Adrenal gland (tissue), 12 donors: Measurements from ENCODE around the gene DCHS1. TPM values are rescaled to one million over a fixed set of nuclear protein-coding genes. Genes with fewer than 3 reads are reported as not detected.

Source experiments
- DNase-seq, 7 donors: peaks; one replicate each; pipeline ENCODE4 v3.0.0-alpha.2; 2019 to 2020
- H3K27ac ChIP-seq, 5 donors: fragments of 200-600 bp; sonication (generic) in 4 of 5; 1 replicate in 3 of 5; 2 replicates in 2 of 5; pipeline versions ENCODE4 v1.5.1 to v1.8.0; 2016 to 2020; ENCODE audit warnings: mild to moderate bottlenecking in 1 of 5
- H3K27me3 ChIP-seq: fragments of 200-600 bp; 2 replicates; pipeline ENCODE4 v1.8.0; 2021
- H3K36me3 ChIP-seq, 2 donors: fragments of 200-600 bp; replicated peaks in 1 of 2; 1 replicate in 1 of 2; 2 replicates in 1 of 2; pipeline versions ENCODE4 v1.5.1 to v1.8.0; 2018 to 2022
- H3K4me1 ChIP-seq, 2 donors: fragments of 200-600 bp; replicated peaks in 1 of 2; 1 replicate in 1 of 2; 2 replicates in 1 of 2; pipeline versions ENCODE4 v1.5.1 to v1.8.0; 2018 to 2021
- H3K4me3 ChIP-seq, 4 donors: fragments of 200-600 bp; sonication (generic) in 3 of 4; one replicate each; pipeline ENCODE4 v1.5.1; 2016 to 2018
- H3K9me3 ChIP-seq, 3 donors: fragments of 200-600 bp; sonication (generic) in 1 of 3; replicated peaks in 1 of 3; 1 replicate in 2 of 3; 2 replicates in 1 of 3; pipeline versions ENCODE4 v1.5.1 to v1.8.0; 2016 to 2021
- POLR2A ChIP-seq, 2 donors: fragments of 450-650 bp; IDR thresholded peaks; one replicate each; pipeline ENCODE4 v1.6.1; 2017; ENCODE audit warnings: antibody characterized with exemption in 2 of 2, mild to moderate bottlenecking in 2 of 2, moderate library complexity in 1 of 2
- WGBS, 4 donors: extraction: QIAGEN DNeasy Blood & Tissue Kit in 2 of 4; methylation state at CpG; one replicate each; pipeline versions ENCODE4 v1.1.5 to v1.1.7; 2013 to 2017; 5-methylcytosine and 5-hydroxymethylcytosine counted together
- intact Hi-C, 2 donors: fragments of 100-400 bp; cut with DNase I; formaldehyde crosslinking; loops; one replicate each; pipeline versions ENCODE4 v1.14.1 to v1.15.0; 2022 to 2023
- polyA plus RNA-seq, 3 donors: library from polyadenylated mRNA; stranded (reverse); fragments of 200-250 nt in 2 of 3; fragments of 350-450 nt in 1 of 3; fragmentation: Illumina TruSeq in 1 of 3; extraction: RNeasy Lipid Tissue Mini Kit (QIAGEN cat#74804) in 1 of 3; gene quantifications; one replicate each; pipeline ENCODE4 v1.2.3, GENCODE V29; 2013 to 2014
- total RNA-seq, 9 donors: library from RNA; depleted of rRNA in 4 of 9; stranded (reverse); fragments of >200 nt in 4 of 9; fragments of 120-200 nt in 1 of 9; fragmentation: NEBNext Ultra II Directional in 1 of 9; extraction: Animal tissue kit (Norgen Biotek cat#: 25700) in 1 of 9; gene quantifications; one replicate each; pipeline versions ENCODE4 v1.1.0 to v1.2.4, GENCODE V29; 2013 to 2023
- TF ChIP-seq, protein P1 (sequence below), 6 experiments: fragments of 450-650 bp in 4 of 6; fragments of 200-600 bp in 2 of 6; sonication (generic) in 1 of 6; IDR thresholded peaks; 1 replicate in 5 of 6; 2 replicates in 1 of 6; pipeline versions ENCODE4 v1.5.1 to v1.8.0; 2016 to 2021; ENCODE audit warnings: antibody characterized with exemption in 6 of 6, mild to moderate bottlenecking in 2 of 6, moderate library complexity in 1 of 6
- donor health status: healthy with polysubstance abuse.
- donor health status: Bipolar disorder and iron deficiency.
- donor health status: DM: yes; HTN: yes; CAD: no.
- donor health status: DM: no; HTN: no; CAD: no.
- donor health status: DM: no; HTN: no; CAD: no.
- donor health status: DM: yes; HTN: yes; CAD: no.

The DCHS1 gene
- total and polyA plus RNA-seq, 12 donors, result 1.3 to 15.3 (median 11.3) TPM

DNA sequence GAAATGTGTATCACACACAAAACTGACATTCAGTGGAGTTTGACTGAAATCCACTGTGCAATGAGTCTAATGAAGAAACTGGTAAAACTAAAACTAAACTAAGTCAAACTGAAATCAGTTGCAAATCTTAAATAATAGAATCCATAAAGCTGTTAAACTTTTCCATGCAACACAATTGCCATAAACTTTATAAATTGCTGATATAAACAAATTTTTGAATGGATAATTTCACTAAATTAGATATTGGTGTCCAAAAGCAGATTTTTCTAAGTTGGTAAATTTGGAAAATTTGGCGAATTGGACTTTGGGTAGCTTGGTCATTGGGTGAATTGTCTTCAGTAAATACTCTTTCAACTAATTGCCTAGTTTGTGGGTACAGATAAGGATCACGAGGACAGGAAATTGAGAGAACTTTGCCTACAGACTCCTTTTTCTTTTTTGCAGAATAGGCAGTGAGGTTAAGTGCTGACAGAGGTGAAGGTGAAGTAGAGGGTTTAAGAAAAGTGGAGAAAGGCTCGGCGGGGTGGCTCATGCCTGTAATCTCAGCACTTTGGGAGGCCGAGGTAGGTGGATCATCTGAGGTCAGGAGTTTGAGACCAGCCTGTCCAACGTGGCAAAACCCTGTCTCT lies 14.7 kb upstream of the DCHS1 start:
- TF ChIP-seq, protein P1, sequence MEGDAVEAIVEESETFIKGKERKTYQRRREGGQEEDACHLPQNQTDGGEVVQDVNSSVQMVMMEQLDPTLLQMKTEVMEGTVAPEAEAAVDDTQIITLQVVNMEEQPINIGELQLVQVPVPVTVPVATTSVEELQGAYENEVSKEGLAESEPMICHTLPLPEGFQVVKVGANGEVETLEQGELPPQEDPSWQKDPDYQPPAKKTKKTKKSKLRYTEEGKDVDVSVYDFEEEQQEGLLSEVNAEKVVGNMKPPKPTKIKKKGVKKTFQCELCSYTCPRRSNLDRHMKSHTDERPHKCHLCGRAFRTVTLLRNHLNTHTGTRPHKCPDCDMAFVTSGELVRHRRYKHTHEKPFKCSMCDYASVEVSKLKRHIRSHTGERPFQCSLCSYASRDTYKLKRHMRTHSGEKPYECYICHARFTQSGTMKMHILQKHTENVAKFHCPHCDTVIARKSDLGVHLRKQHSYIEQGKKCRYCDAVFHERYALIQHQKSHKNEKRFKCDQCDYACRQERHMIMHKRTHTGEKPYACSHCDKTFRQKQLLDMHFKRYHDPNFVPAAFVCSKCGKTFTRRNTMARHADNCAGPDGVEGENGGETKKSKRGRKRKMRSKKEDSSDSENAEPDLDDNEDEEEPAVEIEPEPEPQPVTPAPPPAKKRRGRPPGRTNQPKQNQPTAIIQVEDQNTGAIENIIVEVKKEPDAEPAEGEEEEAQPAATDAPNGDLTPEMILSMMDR (IDR thresholded peaks at IDR 0.05), result no peak
- no peak for TF ChIP-seq POLR2A (IDR thresholded peaks at IDR 0.05)
- intact Hi-C loops, result no loop called here
- Histone ChIP-seq H3K27ac (no peak overlapping the region), H3K4me1 (peaks cover 0 to 14% of the 10 kb centered on the region in 2 donors), H3K4me3 (no peak overlapping the region), H3K9me3 (no peaks in the 10 kb centered on the region), H3K27me3 (no peaks in the 10 kb centered on the region), H3K36me3 (no peaks in the 10 kb centered on the region)
- no peak for DNase-seq
- 74 to 91% (median 79%) methylated on average over 4 to 6 of the region's 6 CpGs for WGBS, 4 donors

DNA sequence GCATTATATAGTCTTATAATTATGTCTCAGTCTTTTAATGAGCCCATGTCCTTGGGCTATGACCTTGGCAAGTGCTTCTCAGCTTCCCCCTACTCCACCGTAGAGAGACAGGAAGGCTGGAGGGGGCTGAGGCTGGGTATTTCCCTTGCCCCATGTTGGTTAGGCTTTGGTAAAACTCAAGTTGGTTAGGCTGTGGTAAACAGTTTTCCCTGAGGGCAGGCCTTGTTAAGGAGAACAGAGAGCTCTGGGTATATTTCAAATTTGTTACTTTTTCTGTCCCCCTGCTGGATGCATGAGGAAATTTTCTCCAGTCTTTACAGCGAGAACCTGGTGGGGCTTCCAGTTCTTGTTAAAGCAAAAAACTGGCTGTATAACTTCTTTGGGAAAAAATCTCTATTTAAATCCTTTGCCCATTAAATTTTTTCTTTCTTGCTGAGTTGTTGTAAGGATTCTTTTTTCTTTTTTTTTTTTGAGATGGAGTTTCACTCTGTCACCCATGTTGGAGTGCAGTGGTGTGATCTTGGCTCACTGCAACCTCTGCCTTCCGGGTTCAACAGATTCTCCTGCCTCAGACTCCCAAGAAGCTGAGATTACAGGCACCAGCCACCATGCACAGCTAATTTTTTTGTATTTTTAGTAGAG lies 12.2 kb upstream of the DCHS1 start:
- TF ChIP-seq, protein P1 (IDR thresholded peaks at IDR 0.05), result peak; percentile 29 to 53 (median 44)
- TF ChIP-seq POLR2A (IDR thresholded peaks at IDR 0.05), result no peak
- Histone ChIP-seq H3K27ac (no peak overlapping the region), H3K36me3 (no peaks in the 10 kb centered on the region), H3K4me3 (no peak overlapping the region), H3K9me3 (no peaks in the 10 kb centered on the region), H3K4me1 (no peaks in the 10 kb centered on the region), H3K27me3 (no peaks in the 10 kb centered on the region)
- DNase-seq, result no peak
- 60 to 69% (median 68%) methylated on average over 3 of the region's 3 CpGs for WGBS, 4 donors
- intact Hi-C loops, result no loop called here

DNA sequence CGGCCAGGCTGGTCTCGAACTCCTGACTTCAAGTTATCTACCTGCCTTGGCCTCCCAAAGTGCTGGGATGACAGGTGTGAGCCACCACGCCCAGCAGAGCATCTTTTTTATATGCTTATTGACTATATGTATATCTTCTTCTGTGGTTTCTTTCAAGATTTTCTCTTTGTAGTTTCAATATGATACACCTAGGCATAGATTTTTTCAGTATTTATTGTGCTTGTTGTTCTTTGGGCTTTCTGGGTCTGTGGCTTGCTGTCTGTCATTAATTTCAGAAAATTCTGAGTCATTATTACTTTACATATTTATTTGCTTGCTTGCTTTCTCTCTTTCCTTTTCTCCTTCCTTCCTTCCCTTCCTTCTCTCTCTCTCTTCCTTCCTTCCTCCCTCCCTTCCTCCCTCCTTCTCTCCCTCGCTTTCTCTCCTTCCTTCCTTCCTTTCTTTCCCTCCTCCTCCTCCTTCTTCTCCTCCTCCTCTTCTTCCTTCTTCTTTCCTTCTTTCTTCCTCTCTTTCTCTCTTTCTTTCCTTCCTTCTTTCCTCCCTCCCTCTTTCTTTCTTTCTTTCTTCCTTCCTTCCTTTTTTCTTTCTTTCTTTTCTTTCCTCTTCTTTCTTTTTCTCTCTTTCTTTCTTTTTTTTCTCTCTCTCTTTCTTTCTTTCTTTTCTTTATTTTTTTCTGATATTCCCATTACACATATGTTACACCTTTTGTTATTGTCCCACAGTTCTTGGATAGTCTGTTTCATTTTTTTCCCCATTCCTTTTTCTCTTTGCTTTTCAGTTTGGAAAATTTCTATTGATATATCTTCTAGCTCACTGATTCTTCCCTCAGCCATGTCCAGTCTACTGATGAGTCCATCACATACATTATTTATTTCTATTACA lies 10.9 kb upstream of the DCHS1 start:
- TF ChIP-seq, protein P1 (IDR thresholded peaks at IDR 0.05), result no peak
- no peak for TF ChIP-seq POLR2A (IDR thresholded peaks at IDR 0.05)
- H3K27ac ChIP-seq, result no peak overlapping the region
- intact Hi-C loops, result no loop called here
- no peaks in the 10 kb centered on the region for H3K36me3 ChIP-seq
- H3K9me3 ChIP-seq, result no peaks in the 10 kb centered on the region
- H3K4me3 ChIP-seq, result no peak overlapping the region
- DNase-seq, result no peak
- WGBS, 4 donors, result 82 to 91% (median 90%) methylated on average over 4 of the region's 4 CpGs
- no peaks in the 10 kb centered on the region for H3K27me3 ChIP-seq
- no peaks in the 10 kb centered on the region for H3K4me1 ChIP-seq

DNA sequence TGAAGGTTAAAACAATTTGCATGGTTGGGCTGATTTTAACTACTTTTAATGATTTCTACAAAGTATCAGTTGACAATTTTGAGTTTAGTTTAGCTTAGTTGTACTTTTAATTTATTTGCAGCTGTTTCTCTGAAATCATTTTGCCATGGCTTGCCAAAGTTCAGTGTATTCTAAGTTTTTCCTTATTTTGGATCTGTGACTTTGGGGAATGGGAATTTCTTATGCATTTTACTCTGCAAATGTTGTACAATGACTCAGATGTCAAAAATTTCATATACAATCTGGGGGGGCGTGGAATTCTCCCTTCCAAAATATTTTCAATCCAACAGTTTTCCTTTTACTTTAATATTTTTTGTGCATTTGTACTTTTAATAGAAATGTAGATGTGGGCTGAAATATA lies 8.9 kb upstream of the DCHS1 start:
- Histone ChIP-seq H3K4me3 (no peak overlapping the region), H3K27me3 (no peaks in the 10 kb centered on the region), H3K36me3 (no peaks in the 10 kb centered on the region), H3K4me1 (no peaks in the 10 kb centered on the region), H3K9me3 (no peaks in the 10 kb centered on the region), H3K27ac (no peak overlapping the region)
- intact Hi-C loops, result no loop called here
- no peak for DNase-seq
- WGBS, 4 donors, result 0% methylated on average over 1 of the region's 1 CpG
- no peak for TF ChIP-seq POLR2A (IDR thresholded peaks at IDR 0.05)
- TF ChIP-seq, protein P1 (IDR thresholded peaks at IDR 0.05), result no peak
